NB4 (cell line): ENCODE measurements around the gene PLXNC1.

Experiments
- DNase-seq: peaks from one replicate; pipeline ENCODE4 v3.0.0; 2010; ENCODE audit warnings: low read depth
- H3K4me3 ChIP-seq: one replicate; pipeline ENCODE4 v1.5.1; 2011; ENCODE audit warnings: mild to moderate bottlenecking, low read depth, low read length, moderate library complexity
- MYC ChIP-seq: IDR thresholded peaks from 2 replicates; pipeline ENCODE4 v1.6.1; 2011; ENCODE audit warnings: low read depth, low read length
- POLR2A ChIP-seq: IDR thresholded peaks from 2 replicates; pipeline ENCODE4 v1.6.1; 2011; ENCODE audit warnings: mild to moderate bottlenecking; ENCODE audit not compliant: insufficient read length; ENCODE audit errors: extremely low read depth
- TF ChIP-seq, protein P1 (sequence below): IDR thresholded peaks from one replicate; pipeline ENCODE4 v1.5.1; 2012; ENCODE audit warnings: low read depth, low read length
- TF ChIP-seq, protein P2 (sequence below): IDR thresholded peaks from 2 replicates; pipeline ENCODE4 v1.6.1; 2011; ENCODE audit warnings: low read depth, low read length

Gene PLXNC1

GRCh38 chr12:94139816-94140215 lies 8.6 kb upstream of the PLXNC1 start:
- TF ChIP-seq MYC (no peak), POLR2A (no peak)
- TF ChIP-seq, protein P1, sequence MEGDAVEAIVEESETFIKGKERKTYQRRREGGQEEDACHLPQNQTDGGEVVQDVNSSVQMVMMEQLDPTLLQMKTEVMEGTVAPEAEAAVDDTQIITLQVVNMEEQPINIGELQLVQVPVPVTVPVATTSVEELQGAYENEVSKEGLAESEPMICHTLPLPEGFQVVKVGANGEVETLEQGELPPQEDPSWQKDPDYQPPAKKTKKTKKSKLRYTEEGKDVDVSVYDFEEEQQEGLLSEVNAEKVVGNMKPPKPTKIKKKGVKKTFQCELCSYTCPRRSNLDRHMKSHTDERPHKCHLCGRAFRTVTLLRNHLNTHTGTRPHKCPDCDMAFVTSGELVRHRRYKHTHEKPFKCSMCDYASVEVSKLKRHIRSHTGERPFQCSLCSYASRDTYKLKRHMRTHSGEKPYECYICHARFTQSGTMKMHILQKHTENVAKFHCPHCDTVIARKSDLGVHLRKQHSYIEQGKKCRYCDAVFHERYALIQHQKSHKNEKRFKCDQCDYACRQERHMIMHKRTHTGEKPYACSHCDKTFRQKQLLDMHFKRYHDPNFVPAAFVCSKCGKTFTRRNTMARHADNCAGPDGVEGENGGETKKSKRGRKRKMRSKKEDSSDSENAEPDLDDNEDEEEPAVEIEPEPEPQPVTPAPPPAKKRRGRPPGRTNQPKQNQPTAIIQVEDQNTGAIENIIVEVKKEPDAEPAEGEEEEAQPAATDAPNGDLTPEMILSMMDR, result no peak
- TF ChIP-seq, protein P2, sequence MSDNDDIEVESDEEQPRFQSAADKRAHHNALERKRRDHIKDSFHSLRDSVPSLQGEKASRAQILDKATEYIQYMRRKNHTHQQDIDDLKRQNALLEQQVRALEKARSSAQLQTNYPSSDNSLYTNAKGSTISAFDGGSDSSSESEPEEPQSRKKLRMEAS, result no peak
- DNase-seq, result no peak
- no peak overlapping the region for H3K4me3 ChIP-seq

DNA sequence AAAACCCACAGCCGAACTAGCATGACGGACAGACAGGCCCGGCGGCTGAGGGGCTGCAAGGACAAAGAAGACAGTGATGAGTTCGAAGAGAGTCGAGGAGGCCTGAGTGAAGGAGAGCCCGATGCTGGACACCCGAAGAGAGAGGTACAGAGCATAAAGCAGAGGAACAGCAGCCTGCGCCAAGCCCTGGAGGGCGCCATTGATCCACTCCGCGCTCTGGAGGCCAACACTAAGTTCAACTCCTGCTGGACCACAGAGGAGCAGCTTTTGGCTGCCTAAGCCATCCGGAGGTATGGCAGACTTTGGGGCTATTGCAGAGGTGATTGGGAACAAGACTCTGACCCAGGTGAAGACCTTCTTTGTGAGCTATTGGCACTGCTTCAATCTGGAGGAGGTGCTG lies 7.8 kb upstream of the PLXNC1 start:
- DNase-seq, result peak; percentile 74
- TF ChIP-seq, protein P1, result peak; percentile 82
- TF ChIP-seq, protein P2, result no peak
- no peak for TF ChIP-seq MYC
- no peak for TF ChIP-seq POLR2A
- no peak overlapping the region for H3K4me3 ChIP-seq

- TF ChIP-seq MYC (no peak), POLR2A (no peak)
- TF ChIP-seq, protein P2, result no peak
- TF ChIP-seq, protein P1, result no peak
- no peak for DNase-seq
- no peak overlapping the region for H3K4me3 ChIP-seq
These were observed 7.2 kb upstream of the PLXNC1 start for GRCh38 chr12:94141004-94141764.

DNA sequence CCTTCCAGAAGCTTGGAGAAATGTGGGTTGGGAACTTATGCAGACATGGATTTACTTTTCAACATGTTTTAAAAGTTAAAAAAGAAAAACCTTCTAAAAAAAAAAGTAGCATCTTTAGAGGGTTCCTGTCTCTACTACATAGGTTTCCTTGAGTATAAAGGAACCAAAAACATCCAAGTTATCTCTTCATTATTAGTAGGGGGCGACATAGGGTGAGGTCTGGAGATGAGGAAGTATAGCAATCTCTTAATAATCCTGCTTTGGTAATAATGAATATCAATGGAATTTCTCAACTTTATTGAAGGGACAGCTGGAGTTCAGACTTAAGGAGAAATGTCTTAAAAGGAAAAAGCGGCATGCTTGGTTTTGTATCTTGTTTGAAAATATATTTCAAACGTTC lies 6.5 kb upstream of the PLXNC1 start:
- no peak for TF ChIP-seq MYC
- no peak for TF ChIP-seq POLR2A
- TF ChIP-seq, protein P1, result no peak
- TF ChIP-seq, protein P2, result no peak
- peak; percentile 28 for DNase-seq
- no peak overlapping the region for H3K4me3 ChIP-seq

GRCh38 chr12:94143438-94143837 lies 4.9 kb upstream of the PLXNC1 start:
- no peak overlapping the region for H3K4me3 ChIP-seq
- no peak for DNase-seq
- TF ChIP-seq, protein P1, result no peak
- TF ChIP-seq, protein P2, result no peak
- TF ChIP-seq POLR2A (no peak), MYC (no peak)
